Activated CD8-positive, alpha-beta memory T cell treated with anti-CD3 and anti-CD28 coated beads for 4 hours (primary cell): ENCODE measurements around the gene CPZ.

Source experiments
- DNase-seq, 2 donors: peaks; one replicate each; pipeline ENCODE4 v3.0.0-alpha.2; 2020; ENCODE audit warnings: low read depth in 2 of 2

Gene CPZ

GRCh38 chr4:8581094-8581861 lies 11.3 kb upstream of the CPZ start:
- DNase-seq: no peak

GRCh38 chr4:8582016-8582415 lies 10.5 kb upstream of the CPZ start:
- DNase-seq: no peak

- no peak for DNase-seq
These were observed 10.1 kb upstream of the CPZ start for GRCh38 chr4:8582436-8582835.

- DNase-seq: no peak
These were observed 9.5 kb upstream of the CPZ start for GRCh38 chr4:8582941-8583654.

GRCh38 chr4:8583655-8584025 lies 8.9 kb upstream of the CPZ start:
- no peak for DNase-seq

GRCh38 chr4:8585186-8585585 lies 7.4 kb upstream of the CPZ start:
- DNase-seq: no peak

- no peak for DNase-seq
These were observed 6.8 kb upstream of the CPZ start for GRCh38 chr4:8585721-8586212.

GRCh38 chr4:8586246-8586645 lies 6.3 kb upstream of the CPZ start:
- DNase-seq: no peak

- DNase-seq: no peak
These were observed 5.7 kb upstream of the CPZ start for GRCh38 chr4:8586671-8587468.

GRCh38 chr4:8587469-8588195 lies 4.9 kb upstream of the CPZ start:
- DNase-seq: no peak

- no peak for DNase-seq
These were observed 4.4 kb upstream of the CPZ start for GRCh38 chr4:8588196-8588470.

GRCh38 chr4:8589336-8589735 lies 3.2 kb upstream of the CPZ start:
- DNase-seq: no peak

GRCh38 chr4:8589823-8590545 lies 2.6 kb upstream of the CPZ start:
- DNase-seq: no peak

- no peak for DNase-seq
These were observed 2.1 kb upstream of the CPZ start for GRCh38 chr4:8590546-8590880.

GRCh38 chr4:8591114-8591513 lies 1.5 kb upstream of the CPZ start:
- no peak for DNase-seq

GRCh38 chr4:8591626-8592365 lies 769 bp upstream of the CPZ start:
- DNase-seq: no peak

- DNase-seq: no peak
These were observed 915 bp downstream of the CPZ start for GRCh38 chr4:8593264-8594096.

GRCh38 chr4:8594097-8595038 lies 1.8 kb downstream of the CPZ start:
- no peak for DNase-seq
